Omental fat pad (tissue), 4 donors: Measurements from ENCODE around the gene MS4A6A. TPM values are rescaled to one million over a fixed set of nuclear protein-coding genes. Genes with fewer than 3 reads are reported as not detected.
"Not testable (repeated sequence)": the region's sequence is repeated elsewhere in the genome, so short reads cannot be mapped to it uniquely, and the experiment has no call there.

Experiments
- ATAC-seq: fragments of 150-250 bp; one replicate; pipeline ENCODE4 v1.9.1; 2016; ENCODE audit warnings: mild to moderate bottlenecking, moderate library complexity; ENCODE audit not compliant: low FRiP score
- DNase-seq: peaks from one replicate; pipeline ENCODE4 v3.0.0-alpha.2; 2019; ENCODE audit warnings: low spot score
- total RNA-seq, 4 donors: library from RNA; depleted of rRNA; stranded (reverse); fragments of >200 nt; gene quantifications; one replicate each; pipeline ENCODE4 v1.1.0, GENCODE V29; 2016
- TF ChIP-seq, protein P1 (sequence below), 3 donors: fragments of 450-650 bp; IDR thresholded peaks; one replicate each; pipeline ENCODE4 v1.5.1; 2016 to 2017; ENCODE audit warnings: antibody characterized with exemption in 3 of 3, mild to moderate bottlenecking in 3 of 3, moderate library complexity in 2 of 3

MS4A6A gene
- total RNA-seq, 4 donors from 2014 or later, result 167 to 239 (median 219) TPM

GRCh38 chr11:60164550-60165075 is 18.3 kb downstream of the MS4A6A start:
- ATAC-seq, result no peak
- TF ChIP-seq, protein P1, sequence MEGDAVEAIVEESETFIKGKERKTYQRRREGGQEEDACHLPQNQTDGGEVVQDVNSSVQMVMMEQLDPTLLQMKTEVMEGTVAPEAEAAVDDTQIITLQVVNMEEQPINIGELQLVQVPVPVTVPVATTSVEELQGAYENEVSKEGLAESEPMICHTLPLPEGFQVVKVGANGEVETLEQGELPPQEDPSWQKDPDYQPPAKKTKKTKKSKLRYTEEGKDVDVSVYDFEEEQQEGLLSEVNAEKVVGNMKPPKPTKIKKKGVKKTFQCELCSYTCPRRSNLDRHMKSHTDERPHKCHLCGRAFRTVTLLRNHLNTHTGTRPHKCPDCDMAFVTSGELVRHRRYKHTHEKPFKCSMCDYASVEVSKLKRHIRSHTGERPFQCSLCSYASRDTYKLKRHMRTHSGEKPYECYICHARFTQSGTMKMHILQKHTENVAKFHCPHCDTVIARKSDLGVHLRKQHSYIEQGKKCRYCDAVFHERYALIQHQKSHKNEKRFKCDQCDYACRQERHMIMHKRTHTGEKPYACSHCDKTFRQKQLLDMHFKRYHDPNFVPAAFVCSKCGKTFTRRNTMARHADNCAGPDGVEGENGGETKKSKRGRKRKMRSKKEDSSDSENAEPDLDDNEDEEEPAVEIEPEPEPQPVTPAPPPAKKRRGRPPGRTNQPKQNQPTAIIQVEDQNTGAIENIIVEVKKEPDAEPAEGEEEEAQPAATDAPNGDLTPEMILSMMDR (IDR thresholded peaks at IDR 0.05), result no peak
- no peak for DNase-seq

- TF ChIP-seq, protein P1 (IDR thresholded peaks at IDR 0.05), result no peak
- no peak for ATAC-seq
Measured at GRCh38 chr11:60161766-60162165, 21.1 kb downstream of the MS4A6A start.

DNA sequence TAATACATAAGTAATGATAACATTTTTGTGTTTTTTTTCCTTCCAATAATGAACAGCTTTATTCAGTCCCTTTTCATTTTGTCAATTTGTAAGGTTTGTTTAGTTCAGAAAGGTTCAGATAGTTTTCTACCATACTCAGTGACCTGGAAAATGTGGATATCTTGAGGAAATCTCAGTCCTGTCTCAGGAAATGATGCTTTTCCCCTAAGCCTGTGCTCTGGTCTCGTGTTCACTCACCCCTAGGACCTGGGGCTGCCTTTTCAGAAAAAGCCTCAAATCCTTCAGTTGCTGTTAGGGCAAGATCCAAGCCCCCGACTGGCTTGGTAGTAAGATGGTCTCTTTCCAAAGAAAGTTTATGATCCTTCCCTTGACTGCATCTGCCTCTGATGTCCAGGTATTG is 21.8 kb downstream of the MS4A6A start:
- no peak for ATAC-seq
- TF ChIP-seq, protein P1 (IDR thresholded peaks at IDR 0.05), result no peak

More at GRCh38 chr11:60161766-60162165, 21.1 kb downstream of the MS4A6A start:
- no peak for DNase-seq

DNA sequence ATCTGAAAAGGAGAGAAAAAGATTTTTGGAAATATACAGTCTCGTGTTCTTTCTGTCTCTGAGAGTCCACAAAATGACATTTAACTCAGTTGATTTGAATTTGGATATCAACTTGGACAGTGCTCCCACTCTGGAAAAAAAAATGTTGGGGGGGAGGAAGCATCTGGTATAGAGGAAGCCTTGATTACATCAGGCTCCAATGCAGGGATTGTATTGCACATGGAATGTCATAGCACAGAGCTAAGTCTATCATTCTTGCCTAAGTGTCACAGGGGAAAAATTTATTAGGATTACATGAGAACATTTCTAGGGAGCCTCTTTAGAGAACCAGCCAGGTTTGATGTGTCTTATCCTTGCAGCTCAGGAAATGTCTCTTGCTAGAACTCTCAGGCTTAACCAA is 23.0 kb downstream of the MS4A6A start:
- DNase-seq (no peak), ATAC-seq (no peak)
- TF ChIP-seq, protein P1 (IDR thresholded peaks at IDR 0.05), result no peak

More for the DNA sequence above, 21.8 kb downstream of the MS4A6A start:
- no peak for DNase-seq

GRCh38 chr11:60159284-60159683 is 23.6 kb downstream of the MS4A6A start:
- DNase-seq, result no peak
- TF ChIP-seq, protein P1 (IDR thresholded peaks at IDR 0.05), result no peak
- no peak for ATAC-seq

DNA sequence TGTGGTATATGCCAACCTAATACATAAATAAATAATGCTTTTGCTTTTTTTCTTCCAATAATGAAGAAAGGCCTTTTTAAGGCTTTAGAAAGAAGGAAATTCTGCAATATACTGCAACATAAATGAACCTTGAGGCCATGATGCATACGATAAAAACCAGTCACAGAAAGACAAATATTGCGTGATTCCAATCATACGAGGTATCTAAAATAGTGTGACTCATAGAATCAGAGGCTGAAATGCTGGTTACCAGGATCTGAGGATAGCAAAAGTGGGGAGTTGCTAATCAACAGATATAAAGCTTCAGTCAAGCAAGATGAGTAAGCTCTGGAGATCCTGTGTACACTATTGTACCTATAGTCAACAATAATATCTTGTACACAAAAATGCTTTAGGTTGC is 24.2 kb downstream of the MS4A6A start:
- ATAC-seq (no peak), DNase-seq (no peak)
- TF ChIP-seq, protein P1 (IDR thresholded peaks at IDR 0.05), result no peak

GRCh38 chr11:60155931-60156330 is 27.0 kb downstream of the MS4A6A start:
- TF ChIP-seq, protein P1 (IDR thresholded peaks at IDR 0.05), result no peak
- no peak for ATAC-seq

GRCh38 chr11:60152727-60153126 is 30.2 kb downstream of the MS4A6A start:
- ATAC-seq, DNase-seq: not testable (repeated sequence)

More at GRCh38 chr11:60155931-60156330, 27.0 kb downstream of the MS4A6A start:
- DNase-seq, result no peak
